ENCODE measurements around the gene C10orf90.

- TF ChIP-seq CTCF (IDR thresholded peaks at IDR 0.05; ENCODE audit: low read depth, low read length), result no peak
- no peak for TF ChIP-seq MYC (IDR thresholded peaks at IDR 0.05; ENCODE audit: low read depth, low read length)
- no peak for TF ChIP-seq POLR2A (IDR thresholded peaks at IDR 0.05; ENCODE audit: extremely low read depth, insufficient read length)
- TF ChIP-seq, protein P1, sequence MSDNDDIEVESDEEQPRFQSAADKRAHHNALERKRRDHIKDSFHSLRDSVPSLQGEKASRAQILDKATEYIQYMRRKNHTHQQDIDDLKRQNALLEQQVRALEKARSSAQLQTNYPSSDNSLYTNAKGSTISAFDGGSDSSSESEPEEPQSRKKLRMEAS (IDR thresholded peaks at IDR 0.05; ENCODE audit: low read depth, low read length), result no peak
These were observed 42.2 kb upstream of the C10orf90 start for GRCh38 chr10:126712681-126713080.
